A204.1 (cell line): Measurements from ENCODE around the gene GPR137.

Experiments used
- FAIRE-seq: peaks from 2 replicates; lab custom pipeline; 2012; peaks lifted over from hg19 to GRCh38; lab: Jason Lieb, UNC

The GPR137 gene

DNA sequence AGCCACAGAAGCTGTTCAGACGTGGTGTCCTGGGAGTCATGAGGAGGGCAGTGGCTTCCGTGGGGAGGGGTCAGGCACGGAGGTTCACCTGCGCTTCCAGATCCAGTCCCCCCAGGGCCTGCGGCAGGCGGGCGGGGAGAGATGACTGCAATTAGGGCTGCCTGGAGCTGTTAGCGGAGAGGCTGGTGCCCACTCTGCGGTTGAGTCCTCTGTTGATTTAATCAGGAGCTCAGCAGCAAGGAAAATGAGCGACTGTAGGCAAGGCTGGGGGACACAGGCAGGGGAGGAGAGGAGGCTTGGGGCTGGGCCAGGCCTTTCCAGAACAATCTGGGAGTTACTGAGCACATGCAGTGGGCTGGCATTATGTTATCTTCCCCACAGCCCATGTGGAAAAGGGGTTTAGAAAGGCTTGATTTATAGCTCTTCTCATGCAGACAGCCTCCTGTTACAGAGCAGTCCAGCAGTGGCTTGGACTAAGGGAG lies 21.2 kb upstream of the GPR137 start:
- no peak for FAIRE-seq

DNA sequence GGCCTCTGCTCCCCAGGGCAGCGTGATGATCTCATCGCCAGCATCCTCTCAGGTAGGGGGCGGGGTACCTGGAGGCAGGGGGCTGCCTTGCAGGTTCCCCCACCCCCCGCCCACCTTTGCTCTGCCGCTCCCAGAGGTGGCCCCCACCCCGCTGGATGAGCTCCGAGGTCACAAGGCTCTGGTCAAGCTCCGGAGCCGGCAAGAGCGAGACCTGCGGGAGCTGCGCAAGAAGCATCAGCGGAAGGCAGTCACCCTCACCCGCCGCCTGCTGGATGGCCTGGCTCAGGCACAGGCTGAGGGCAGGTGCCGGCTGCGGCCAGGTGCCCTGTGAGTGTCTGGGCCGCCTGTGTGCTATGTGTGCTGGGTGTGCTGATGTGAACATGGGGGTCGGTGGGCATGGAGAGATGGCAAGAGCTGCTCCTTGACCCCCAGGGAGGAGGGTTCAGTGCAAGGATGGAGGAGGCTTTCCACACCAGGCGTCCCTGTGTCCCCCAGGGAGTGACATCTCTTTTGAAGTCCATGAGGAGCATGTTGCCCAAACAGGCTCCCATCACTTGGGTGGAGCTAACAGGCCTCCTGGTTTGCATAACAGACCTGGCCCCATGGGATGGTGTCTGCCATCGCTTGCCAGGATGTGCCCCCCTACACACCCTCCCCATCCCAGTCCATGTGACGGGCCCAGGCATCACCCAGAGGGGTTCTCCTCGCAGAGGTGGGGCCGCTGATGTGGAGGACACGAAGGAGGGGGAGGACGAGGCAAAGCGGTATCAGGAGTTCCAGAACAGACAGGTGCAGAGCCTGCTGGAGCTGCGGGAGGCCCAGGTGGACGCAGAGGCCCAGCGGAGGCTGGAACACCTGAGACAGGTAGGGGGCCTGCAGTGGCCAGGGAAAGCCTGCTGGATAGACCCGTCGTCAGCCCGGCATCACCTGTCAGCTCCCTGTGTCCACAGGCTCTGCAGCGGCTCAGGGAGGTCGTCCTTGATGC lies 20.2 kb upstream of the GPR137 start:
- FAIRE-seq, result no peak

DNA sequence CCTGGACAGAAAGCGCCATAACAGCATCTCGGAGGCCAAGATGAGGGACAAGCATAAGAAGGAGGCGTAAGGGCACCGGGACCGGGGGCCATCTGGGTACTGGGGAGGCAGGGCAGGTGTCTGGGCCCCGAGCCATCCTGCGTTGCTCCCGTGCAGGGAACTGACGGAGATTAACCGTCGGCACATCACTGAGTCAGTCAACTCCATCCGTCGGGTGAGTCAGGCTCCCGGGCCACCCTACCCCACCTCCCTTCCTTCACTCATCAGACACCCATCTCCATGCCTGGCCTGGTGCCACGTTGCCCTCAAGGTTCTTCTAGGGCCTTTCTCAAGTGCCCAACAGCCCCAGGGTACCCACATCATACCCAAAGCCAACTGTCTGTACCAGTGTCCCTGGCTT lies 19.3 kb upstream of the GPR137 start:
- no peak for FAIRE-seq

DNA sequence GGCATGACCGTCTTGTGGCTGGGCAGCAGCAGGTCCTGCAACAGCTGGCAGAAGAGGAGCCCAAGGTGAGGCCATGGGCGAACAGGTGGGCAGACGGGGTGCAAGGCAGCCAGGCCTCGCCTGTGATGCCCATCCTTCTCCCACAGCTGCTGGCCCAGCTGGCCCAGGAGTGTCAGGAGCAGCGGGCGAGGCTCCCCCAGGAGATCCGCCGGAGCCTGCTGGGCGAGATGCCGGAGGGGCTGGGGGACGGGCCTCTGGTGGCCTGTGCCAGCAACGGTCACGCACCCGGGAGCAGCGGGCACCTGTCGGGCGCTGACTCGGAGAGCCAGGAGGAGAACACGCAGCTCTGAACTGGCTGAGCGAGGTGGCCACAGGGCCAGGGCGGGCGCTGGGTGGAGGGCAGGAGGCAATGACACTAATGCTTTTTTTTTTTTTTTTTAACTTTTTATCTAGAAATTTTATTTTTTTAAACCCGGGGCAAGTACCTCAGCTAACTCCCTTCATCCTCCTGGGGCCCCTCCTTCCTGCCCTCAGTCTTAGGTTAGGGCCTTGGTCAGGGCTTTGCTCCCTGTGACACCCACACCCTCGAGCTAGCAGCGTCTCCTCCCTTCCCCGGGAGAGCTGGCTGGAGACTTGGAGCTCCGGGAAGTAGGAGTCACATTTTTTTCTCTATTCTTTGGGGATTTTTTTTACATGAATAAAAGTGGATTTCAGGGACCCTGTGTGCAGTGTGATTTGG lies 18.3 kb upstream of the GPR137 start:
- no peak for FAIRE-seq

DNA sequence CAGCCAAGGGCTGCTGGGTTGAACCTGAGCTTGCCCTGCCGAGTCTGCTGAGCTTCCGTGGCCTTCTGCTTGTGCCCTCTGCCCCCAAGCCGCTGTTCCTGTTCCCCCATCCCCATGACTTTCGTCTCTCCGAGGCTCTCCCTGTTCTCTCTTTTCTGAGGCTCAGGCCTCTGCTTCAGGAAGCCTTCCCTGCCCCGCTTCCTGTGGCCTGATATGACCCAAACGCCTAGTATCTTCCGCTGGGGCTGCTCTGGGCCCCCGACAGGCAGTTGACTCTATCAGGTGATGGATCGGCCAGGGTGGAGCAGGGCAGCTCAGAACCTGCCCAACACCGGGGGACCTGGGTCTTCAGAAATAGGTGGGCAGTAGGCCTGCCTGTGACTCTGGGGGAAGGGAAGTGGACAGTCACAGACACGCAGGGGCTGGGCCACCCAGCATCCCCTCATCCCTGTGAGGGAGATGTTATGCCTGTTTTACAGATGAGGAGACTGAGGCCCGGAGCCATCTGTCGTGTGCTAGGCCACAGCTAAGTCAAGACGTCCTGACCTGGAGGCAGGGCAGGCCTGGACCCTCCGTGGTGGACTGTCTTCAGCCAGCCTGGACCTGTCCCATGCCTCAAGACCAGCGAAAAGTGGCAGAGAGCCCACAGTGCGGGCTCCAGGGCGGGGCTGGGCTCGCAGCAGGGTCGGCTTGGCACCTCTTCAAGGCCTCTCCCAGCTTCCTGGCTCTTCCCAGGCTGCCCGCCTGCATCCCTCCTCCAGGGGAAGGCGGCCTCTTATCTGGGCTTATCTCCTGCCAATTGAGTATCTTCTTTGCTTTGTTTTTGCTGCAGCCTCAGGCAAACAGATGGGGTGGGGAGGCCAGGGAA lies 17.4 kb upstream of the GPR137 start:
- FAIRE-seq, result no peak

DNA sequence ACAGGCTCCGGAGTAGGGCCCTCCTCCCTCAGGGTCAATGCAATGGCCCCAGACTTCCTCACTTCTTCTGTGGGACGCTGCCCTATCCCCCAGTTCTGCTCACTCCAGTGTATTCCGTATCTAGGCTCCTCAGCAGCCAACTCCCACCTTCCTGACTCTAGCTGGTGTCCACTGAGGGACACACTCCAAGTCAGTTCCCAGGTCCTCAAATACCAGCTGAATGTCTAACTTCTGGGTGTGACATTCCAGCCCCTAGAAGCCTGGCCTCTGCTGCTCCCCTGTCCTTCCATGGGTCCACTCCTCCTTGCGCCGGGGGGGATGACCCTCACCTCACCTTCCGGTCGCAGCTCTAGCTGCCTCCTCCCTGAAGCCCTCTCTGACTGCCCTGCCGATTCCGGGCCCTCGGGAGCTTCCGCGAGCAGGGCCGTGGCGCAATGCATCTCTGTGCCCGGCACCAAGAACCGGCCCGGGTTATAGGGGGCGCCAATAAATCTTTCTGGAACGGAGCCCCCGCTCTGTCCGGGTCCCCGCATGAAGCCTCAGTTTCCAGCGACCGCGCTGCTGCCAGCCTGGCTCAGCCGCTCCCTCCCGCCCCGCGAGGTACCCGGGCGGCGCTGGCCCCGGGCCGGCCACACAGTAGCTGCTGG lies 16.6 kb upstream of the GPR137 start:
- FAIRE-seq, result no peak

DNA sequence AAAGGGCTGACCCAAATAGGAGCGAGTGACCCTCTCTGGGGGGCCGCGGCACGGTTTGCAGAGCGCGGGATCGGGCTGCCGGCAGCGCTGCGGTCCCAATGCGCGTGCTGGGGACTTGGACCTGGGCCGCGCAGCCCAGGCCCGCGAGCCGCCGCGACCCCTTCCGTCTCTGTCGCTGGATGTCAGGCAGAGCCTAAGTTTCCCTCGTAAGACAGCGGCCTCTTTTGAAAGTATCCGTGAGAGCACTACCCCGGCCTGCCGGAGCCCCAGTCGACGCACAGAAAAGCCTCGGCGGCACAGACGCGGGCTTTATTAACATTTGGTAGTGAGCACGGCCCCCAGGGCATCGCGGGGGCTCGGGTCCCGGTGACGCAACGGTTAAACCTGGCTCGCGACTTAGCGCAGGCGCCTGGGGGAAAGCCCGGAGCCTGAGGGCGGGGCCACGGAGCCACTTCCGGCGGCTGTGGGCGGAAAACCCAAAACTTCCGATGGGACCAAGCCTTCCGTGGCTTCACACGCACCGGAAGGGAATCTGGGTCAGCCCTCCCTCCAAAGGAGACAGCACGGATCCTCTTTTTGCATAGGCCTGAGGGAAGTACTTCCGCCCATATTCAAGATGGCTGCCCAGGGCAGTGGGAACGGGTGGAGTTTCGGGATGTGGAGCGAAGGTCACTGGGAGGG lies 16.0 kb upstream of the GPR137 start:
- peak; percentile 97 for FAIRE-seq

DNA sequence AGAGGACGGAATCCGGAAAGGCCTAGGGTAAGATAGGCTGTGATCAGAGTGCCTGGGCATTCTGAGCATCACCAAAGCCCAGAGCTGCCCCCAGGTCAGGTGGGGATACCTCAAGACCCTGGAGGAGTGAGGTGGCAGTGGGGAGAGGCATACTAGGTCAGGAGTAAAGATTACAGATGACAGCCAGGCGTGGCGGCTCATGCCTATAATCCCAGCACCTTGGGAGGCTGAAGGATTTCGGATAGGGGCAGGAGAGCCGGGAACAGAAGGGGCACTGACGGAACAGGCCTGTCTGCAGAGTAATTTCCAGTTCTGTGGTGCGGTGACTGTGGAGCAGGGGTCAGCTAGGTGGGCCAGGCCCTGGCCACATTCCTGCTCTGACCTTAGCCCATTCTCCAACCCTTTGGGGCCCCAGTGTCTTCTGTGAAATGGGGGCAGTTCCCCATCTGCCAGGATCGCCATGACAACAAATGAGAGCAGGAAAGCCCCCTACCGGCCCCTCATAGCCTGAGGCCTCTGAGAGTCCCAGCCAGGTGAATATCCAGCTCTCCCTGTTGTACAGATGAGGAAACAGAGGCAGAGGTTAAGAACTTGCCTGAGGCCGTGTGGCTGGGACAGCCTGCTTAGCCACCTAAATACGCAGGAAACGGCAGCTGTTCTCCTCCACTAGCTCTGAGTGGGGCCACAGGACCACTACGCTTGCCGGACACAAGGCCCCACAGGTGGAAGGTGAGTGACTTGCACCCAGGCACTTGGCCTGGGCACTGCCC lies 10.4 kb upstream of the GPR137 start:
- no peak for FAIRE-seq

DNA sequence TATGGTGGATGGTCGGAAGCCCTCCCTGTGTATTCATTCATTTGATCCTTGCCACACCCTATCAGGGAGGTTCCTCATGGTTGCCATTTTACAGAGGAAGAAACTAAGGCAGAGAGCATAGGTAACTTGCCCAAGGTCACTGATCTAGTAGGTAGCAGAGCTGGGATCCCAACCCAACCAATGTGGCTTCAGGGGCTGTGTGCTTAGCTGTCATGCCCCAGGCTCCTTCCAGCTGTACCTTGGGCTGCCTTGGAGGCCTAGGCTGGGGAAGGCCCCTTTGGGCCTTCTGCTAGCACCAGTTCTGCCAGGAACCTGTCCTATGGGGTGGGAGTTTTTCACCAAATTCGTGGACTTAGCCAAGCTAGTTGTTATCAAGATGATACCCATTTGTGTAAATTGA lies 9.8 kb upstream of the GPR137 start:
- no peak for FAIRE-seq

DNA sequence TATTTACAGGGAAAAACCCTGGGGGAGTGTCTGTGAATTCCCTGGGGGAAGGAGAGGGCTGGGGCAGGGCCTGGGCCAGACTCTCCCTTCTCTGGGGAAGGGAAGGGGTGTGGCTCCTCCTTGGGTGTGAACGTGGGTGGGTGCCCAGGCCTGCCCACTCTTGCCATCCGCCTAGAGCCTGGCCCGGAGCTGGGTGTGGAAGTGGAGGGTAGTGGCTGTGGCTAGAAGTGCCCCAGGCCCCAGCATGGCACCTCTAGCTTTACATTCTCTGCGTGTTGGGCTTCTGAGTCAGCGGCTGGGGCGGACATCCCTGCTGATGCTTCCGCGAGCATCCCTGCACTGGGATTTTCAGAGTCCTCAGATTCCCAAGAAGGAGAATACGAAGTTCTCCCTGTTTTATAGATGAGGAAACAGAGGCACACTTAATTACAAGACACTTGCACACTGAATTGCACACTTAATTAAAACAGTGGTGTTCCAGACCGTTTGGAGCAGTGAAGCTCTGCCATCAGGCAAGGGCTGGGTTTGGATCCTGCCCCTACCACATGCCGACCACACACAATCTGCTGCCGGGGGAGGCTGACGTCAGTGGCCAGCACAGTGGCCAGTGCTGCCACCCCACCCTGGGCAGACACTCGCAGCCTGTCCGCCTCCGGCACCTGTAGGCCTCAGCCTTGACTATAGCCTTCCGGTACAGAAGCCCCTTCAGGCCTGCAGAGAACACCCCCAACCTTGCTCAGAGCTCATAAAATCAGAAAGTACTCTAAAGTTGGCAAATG lies 8.8 kb upstream of the GPR137 start:
- no peak for FAIRE-seq

DNA sequence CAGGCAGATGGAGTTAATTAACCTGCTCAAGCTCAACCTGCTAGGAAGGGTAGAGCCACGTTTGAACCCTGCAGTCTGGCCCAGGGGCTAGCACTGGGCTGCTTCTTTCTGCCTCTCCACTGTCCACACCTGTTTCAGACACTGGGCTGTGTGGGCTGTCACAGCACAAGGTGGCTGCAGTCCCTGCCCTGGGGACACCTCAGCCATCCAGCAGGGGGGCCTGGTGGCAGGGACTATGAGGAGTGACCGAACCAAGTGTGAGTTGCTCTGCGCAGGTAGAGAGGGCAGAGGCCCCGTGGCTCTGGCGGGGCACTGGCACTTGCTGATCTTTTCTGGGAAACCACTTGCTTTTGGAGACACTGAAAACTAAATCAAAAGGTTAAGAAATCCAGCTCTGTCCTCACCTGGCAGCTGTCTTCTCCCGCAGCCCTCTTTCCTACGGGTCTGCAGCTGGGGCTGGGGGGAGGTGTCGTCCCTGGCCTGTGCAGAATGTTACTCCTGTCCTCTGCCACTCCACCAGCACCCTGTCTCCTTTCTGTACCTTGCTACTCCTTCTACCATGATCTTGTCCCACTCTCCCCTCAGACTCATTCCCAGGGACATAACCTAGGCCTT lies 7.0 kb upstream of the GPR137 start:
- FAIRE-seq, result no peak

DNA sequence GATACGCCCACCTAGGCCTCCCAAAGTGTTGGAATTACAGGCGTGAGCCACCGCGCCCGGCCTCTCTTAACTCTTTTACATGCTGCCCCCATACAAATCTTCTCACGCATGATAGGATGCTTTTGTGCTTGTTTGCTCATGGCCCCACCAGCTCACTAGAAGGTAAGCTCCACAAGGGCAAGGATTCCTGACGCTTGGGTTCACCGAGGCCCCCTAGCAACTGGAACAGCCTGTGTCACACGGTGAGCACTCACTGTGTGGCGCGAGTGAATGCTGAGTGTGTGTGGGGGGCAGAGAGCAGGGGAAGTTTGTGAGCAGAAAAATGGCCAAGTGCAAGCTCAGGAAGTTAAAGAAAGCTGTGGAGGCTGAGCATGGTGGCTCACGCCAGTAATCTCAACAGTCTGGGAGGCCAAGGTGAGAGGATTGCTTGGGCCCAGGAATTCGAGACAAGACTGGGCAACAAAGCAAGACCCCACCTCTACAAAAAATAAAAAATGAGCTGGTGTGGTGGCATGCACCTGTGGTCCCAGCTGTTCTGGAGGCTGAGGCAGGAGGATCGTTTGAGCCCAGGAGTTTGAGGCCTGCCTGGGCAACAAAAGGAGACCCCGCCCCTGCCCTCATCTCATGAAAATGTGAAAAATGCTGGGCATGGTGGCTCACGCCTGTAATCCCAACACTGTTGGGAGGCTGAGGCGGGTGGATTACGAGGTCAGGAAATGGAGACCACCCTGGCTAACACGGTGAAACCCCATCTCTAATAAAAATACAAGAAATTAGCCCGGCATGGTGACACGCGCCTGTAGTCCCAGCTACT lies 3.5 kb upstream of the GPR137 start:
- no peak for FAIRE-seq

DNA sequence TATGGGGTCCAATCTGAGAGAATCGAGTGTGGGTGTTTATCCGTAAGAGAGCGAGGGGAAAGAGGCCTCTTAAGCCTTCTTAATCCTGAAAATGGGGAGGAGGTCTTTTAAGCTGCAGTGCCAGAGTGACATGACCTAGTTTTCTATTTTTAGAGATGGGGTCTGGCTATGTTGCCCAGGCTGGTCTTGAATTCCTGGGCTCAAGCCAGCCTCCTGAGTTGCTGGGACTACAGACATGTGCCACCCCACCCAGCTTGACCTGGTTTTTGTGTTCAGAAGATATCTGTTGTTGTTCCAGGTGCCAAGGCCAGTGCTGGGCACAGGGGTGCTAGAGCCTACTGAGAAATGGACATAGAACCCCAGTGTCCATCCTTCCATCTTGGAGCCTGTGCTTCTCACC lies 2.6 kb upstream of the GPR137 start:
- FAIRE-seq, result no peak

DNA sequence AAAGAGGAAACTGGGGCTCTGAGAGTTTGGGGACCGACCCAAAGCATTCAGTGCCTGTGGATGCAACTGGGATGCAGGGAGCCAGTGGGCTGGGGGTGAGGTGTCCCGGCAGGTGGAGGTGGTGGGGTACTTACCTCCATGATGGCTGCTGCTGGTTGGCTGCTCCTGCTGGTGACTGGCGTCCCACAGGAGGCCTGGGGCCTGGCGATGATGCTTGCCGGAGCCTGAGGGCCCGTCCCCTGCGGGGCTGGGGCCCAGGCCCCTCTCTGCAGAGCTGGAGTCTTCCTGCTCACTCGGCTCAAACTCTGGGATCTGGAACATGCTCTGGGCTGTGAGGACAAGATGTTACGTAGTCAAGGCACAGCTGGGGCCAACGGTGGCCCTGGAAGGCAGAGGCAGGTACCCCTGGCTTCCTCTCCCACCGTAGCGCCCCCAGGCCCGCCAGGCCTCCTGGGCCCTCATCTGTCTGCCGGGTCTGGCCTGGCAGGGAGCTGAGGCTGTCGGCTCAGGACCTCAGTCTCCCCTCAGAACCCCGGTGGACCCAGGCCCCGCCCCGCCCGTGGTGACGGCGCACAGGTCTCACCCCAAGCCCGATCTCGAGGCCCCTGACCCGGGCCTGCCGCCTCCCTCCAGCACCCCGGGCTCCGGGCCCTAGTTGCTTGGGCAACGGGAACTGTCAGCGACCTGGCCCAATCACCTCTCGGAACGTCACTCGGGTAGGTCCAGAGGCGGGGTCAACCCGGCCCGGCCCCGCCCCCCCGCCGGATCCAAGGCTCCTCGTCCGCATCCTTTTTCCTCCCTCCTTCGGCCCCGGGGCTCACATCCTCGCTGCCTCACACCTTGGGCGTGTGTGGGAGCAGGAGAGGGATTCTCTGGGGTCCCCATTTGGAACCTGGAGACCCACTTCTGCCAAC lies 1.3 kb upstream of the GPR137 start, which contains the start of gene BAD:
Gene BAD (minus strand): TSS at position 618 of the 914 bp plus-strand sequence. CDS start 297 bp downstream, at position 321.
- peak; percentile 65 for FAIRE-seq

DNA sequence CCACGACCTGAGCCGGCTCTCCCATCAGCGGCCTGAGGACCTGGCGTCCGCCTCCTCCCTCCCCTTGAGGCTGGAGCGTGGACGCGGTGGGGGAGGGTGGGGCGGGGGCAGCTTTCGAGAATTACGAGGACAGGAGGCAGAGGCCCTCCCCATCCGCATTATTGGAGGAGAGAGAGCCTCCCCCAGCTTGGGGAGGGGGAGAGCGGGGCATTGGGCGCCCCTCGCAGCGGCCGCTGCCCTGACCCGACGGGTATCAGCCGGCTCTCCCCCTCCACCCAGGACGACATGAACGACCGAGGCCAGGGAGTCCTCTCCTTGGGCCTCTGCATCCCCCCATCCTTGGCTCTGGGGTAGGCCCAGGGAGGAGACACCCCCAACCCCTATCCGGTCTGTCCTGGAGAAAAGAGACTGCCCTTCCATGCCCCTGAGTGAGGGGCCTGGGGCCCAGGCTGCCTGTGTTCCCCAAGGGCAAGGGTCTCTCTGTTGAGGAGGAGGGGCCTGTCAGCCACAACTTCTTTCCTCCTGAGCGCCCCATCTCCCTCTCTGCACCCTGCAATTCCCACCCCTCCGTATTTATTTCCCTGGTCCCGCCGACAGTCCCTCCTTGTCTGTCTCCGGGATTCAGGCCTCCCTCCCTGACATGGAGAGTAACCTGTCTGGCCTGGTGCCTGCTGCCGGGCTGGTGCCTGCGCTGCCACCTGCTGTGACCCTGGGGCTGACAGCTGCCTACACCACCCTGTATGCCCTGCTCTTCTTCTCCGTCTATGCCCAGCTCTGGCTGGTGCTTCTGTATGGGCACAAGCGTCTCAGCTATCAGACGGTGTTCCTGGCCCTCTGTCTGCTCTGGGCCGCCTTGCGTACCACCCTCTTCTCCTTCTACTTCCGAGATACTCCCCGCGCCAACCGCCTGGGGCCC lies 495 bp downstream of the GPR137 start:
- no peak for FAIRE-seq

DNA sequence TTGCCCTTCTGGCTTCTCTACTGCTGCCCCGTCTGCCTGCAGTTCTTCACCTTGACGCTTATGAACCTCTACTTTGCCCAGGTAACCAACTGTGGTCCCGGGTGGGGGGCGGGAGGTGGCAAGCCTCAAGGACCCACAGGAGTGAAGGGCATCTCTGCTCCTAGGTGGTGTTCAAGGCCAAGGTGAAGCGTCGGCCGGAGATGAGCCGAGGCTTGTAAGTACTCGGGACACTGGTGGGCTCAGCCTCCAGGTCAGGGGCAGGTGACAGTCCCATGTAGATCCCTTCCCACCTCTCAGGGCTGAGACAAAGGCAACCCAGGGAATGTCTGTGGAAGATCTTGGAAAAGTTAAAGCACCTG lies 1.1 kb downstream of the GPR137 start:
- FAIRE-seq, result no peak
